Activated CD8-positive, alpha-beta memory T cell treated with anti-CD3 and anti-CD28 coated beads for 24 hours (primary cell): ENCODE data around the gene DUSP2.
"Not testable (repeated sequence)": the region's sequence is repeated elsewhere in the genome, so short reads cannot be mapped to it uniquely, and the experiment has no call there.

Experiments used
- DNase-seq: peaks from one replicate; pipeline ENCODE4 v3.0.0-alpha.2; 2020

DUSP2 gene

DNA sequence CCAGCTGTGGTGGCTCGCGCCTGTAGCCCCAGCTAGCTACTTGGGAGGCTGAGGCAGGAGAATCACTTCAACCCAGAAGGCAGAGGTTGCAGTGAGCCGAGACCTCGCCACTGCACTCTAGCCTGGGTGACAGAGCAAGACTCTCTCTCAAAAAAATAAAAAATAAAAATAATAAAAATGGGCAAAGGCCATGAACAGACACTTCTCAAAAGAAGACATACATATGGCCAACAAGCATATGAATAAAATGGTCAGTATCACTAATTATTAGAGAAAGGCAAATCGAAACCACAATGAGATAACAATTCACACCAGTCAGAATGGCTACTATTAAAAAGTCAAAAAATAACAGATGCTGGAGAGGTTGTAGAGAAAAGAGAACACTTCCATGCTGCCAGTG lies 15.1 kb upstream of the DUSP2 start:
- not testable (repeated sequence) for DNase-seq

DNA sequence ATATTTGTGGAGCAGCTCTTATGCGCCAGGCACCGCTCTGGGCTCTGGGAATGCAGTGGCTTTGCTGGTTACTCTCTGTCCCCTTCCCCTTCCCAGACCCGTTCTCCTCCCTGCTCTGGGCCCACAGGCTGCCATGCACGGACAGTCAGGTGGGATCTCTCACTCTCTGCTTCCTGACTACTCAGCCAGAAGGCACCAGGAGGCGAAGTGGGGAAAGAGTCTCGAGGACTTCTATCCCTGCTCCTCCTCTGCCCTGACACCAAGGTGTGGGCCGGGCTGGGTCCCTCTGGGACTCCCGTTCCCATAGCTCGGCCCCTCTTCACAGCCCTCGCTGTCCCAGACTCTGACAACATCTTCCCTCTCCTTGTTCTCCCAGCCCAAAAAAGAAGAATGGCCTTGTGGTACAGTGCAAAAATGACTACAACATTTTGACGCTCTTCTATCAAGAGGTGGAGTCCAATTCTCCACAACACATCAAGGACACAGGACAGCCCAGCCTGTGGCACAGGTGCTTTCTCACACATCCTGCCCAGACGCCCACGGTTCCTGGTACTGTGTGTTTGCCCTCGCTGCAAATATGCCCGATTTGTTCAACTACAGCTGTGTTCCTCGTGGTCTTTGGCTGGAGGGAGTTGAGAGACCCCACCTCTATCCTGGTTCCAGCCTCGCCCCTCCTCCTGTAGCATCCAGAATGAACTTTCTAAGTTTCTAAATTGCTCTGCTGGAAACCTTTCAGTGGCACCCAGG lies 14.0 kb upstream of the DUSP2 start:
- peak; percentile 78 for DNase-seq

DNA sequence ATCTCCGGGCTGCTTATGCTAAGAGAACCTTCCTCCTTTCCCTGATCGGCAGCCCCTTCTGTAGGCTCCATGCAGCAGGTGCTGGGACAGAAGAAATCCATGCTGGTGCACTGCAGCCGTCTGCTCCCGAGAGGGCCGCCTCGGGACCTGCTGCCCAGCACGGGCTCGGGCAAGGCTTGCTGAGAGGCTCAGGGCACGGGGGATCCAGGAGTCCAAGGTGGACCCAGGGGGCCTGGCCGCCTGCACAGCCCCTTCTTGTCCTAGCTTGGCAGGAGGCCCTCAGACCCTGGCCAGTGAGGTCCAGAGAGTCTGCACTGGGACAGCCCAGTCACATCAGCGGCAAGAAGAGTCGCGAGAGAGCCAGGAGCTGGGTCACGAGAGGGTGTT lies 13.3 kb upstream of the DUSP2 start:
- DNase-seq = no peak

DNA sequence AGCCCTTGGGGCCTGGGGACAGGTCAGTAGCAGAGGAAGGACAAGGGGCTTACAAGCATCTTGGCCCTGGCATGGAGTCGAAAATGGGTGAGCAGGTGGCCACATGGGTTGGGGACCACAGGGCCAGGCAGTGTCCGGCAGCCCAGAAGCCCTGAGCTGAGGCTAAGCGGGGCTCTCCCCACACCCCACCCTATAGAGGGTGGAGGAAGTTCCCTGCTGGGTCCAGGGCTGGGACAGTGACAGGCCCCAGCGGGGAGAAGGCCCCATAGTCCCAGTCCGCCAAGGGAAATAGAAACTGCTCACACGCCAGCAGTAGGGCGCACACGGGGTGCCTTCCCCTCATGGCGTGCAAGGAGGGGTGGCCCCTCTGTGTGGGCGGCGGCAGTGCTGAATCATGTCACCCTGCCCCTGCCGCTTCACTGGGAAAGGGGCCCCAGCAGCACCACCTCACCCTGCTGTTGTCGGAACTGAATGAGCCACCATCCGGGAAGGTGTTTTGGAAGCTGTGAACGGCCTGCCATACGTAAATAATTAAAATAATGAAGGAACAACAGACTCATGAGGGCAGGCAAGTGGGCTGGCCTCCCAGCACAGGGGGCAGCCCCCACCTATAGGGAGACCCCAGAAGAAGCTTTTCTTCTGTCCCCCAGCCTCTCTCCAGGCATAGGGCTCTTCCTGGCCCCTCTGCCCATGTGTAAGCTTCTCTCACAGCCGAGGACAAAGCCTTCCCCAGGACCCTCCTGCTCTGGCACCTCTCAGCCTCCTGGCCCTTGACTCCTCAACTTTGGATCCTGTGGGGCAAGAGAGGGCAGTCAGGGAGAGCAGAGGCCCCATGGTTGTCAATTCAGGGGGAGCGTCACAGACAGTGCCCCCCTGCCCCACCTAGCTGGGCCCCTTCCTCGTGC lies 12.7 kb upstream of the DUSP2 start:
- DNase-seq = peak; percentile 97

DNA sequence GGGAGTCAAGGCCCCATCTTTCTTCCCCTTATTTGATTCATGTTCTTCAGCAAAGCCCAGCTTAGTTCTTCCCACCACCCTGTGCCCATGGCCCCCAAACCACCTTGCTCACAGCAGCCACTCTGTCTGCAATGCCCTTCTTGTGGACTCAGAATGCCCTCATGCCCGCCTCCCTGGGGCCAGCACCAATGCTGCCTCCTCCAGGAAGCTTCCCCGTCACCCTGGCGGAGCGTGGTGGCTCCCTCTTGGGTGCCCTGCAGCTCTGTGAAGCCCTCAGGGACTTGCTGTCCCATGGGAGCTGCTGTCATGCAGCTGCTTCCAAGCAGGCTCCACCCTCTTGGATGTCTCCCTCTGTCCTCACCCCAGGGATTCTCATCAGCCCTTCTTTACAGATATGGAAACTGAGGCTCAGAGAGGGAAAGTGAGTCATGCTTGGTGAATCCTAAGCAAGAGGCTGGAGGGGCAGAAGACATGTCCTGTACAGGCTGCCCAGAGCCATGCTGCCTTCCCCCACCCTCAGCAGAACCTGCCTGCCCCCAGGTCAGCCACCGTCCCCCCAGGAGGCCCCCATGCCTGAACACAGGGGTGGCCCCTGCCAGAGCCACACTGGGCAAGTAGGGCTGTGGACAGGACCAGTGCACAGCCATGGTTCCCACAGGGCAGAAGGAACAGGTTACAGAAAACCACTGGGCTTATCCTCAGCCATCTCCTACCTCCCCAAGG lies 11.8 kb upstream of the DUSP2 start:
- DNase-seq = peak; percentile 78

GRCh38 chr2:96156011-96156820 lies 11.0 kb upstream of the DUSP2 start:
- peak; percentile 79 for DNase-seq

DNA sequence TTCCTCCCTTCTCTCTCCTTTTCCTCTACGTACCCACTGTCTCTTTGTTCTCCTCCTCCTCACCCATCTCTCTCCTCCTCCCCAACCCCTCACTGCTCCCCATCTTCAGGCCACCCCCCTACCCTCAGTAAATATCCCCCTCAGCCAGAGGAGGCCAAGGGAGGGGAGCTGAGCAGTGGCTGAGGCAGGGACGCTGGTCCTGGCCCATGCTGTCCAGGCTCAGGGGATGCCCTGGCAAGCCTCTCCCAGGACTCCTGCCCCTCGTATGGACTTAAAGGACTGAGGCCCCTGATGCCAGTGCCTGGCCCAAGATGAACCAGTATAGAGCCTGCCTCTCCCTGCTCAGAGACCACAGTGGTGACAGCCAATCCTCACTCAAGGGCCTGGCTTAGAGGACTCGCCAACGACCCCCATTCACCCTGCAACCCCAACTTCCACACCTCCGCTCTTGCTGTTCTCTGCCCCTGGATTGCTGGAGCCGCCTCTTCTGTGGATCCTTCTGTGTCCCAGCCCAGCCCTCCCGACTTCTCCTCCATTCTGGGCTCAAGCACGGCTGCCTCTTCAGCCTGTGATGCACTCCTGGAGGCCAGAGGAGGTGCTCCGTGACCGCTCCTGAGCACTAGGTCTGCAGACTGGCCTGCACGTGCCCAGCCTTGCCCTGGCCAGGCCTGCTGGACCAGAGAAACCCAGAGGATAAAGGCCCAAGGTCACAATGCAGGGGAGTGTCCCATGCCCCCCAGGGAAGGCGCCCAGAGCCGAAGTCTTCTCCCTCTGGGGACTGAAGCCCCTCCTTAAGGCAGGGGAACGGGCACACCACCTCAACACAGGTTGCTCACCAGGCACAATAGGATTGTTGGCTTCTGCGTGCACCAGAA lies 9.5 kb upstream of the DUSP2 start:
- no peak for DNase-seq

GRCh38 chr2:96153991-96154431 lies 8.8 kb upstream of the DUSP2 start:
- DNase-seq = no peak

DNA sequence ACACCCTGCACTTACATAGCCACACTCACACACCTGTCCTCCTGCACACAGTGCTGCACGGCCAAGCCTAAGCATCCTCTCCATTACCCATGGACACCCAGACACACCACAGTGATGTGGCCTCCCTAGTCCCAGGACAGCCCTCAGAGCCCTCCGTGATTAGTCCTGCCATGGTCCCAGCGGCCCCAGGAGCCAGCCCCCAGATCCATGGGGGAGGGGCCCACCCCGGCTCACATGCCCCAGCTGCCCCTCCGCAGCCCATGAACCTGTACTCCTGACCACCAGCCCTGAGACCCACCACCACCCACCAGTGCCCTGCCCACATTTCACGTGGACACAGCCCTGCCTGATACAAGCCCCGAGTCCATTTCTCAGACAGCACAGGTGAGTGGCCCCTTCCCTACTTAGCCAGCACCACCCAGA lies 8.1 kb upstream of the DUSP2 start:
- DNase-seq = no peak

DNA sequence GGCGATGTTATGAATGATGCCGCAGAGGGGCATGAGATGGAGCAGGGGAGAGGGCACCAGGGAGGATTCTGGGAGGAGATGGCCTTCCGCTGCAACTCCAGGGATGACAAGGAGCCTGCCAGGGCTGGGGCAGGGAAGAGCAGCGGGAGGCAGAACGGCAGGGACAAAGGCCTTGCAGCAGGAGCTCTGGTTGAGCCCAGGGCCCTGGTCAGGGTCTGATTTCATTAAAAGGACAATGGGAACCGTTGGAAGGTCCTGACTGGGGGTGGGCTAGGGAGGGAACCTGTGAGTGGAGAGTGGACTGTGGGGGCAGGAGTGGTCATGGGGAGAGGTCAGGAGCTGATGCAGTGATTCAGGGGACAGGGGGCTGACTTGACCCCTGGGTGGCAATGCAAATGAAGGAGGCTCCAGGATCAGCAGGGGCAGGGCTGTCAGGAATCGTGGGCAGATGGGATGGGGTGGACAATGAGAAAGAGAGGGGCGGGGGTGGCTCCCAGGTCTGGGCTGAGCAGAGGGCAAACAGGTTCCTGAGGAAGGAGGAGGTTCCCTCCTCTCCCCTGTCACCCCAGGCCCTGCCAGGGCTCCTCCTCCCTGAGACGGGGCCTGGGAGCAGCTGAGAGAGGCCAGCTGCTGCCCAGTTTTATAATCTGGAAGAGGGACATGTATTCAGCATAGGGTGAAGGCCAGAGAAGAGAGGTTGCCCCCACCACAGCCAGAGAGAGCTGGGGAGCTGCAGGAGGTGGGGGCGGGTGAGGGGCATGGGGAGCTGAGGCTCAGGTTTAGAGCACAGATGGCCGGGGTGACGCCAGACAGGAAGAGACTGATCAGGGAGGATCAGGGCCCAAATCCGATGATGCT lies 7.3 kb upstream of the DUSP2 start:
- no peak for DNase-seq

- DNase-seq = no peak
Measured at GRCh38 chr2:96151595-96152303, 6.5 kb upstream of the DUSP2 start.

- DNase-seq = no peak
Measured at GRCh38 chr2:96150791-96151594, 5.8 kb upstream of the DUSP2 start.

DNA sequence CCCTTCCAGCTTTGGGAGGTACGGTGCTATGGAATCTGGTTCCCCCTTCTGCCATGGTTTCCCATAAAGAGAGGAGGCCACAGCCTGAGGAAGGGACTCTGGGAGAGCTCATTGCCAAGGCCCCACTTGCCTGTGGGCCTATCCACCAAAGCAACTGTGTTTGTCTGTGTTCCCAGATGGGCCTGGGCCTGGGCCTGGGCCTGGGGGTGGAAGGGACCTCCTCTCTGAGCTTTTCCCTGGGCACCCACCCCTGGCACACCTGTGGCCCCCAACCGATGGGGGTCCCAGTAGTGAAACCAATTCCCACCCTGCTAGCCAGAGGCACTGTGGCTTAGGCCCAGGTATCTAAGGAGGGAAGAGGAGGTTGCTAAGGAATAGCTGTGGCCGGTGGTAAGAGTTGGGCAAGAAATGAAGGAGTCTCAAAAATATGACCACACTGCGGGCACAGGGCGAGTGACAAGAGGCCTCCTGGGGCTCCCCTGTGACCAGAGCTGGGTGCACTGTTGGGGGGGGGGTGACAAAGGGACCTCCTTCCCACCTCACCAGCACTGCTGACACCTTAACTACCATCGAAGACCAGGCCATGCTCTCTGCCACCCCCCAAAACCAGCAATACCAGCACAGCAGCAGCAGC lies 4.9 kb upstream of the DUSP2 start:
- no peak for DNase-seq

DNA sequence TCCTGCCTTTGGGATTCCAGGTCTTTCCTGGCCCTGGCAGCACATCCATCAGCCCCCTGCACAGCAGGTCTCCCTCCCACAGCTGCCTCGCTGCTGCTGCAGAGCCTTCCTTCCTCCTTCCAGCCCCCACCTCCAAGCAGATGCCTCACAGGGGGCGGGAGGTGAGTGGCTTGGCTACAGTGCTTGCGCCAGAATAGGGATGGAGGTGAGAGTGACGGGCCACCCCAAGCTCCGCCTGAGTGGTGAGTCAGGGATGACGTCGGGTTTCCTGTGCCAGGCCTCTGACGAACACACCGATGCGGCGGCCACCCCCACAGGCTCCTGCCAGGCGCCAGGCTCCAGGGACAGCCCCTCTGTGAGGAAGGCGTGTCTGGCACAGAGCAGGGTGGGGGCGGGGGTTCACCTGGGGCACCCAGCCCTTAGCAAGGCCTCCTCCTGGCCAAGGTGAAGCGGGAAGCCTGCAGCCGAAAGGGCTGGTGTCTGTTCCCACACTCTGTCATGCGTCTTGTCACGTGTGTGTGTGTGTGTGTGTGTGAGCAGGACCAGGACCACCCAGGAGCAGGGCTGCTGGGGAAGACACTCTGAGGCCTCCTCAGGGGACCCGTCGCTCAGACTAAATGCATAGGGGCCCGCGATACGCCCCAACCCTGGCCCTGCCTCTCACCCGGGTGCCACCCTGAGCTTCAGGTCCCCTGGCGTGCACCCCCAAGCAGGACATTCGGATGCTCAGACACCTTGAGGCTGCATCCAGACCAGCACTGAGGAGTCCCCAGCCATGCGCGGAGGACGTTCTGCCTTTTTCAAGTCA lies 3.4 kb upstream of the DUSP2 start:
- DNase-seq = peak; percentile 96

- DNase-seq = peak; percentile 71
Measured at GRCh38 chr2:96147593-96148201, 2.5 kb upstream of the DUSP2 start.

DNA sequence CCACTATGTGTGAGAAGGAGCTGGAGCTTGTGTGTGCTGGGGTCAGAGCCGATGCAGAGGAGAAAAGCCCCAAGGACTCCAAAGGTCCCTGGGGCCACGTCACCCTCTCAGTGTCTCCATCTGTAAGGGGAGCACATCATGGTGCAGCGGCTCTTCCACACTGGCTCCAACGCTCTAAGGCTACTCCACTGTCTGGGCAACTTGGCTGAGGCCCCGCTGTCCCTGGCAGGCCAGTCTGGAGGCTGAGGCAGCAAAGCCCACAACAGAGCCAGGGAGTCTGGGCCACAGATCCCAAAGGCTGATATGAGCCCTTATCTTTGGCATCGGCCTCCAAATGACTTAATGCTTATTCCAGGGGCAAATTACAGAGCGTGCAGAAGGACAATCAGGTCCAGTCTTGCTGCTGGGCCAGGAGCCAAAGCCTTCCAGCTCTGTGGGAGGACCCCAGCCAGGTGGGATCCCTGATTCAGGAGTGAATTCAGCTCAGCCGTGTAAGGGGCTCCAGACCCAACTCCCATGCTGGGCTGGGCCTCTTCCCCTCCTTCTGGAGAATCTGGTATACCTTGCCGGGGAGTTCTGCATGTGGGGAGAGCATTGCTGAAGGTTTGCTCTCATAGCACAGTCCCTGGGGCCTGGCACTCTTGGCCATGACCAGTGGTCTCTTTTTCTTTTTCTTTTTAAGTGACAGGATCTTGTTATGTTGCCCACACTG lies 1.8 kb upstream of the DUSP2 start:
- no peak for DNase-seq
